Neural cell (in vitro differentiated cells): Measurements from ENCODE around the gene SLAIN1. TPM values are rescaled to one million over a fixed set of nuclear protein-coding genes. Genes with fewer than 3 reads are reported as not detected.

Source experiments
- H2AFZ ChIP-seq: fragments of 200-600, 300-800 bp; sonication (generic), shearing (Covaris generic); 2 replicates; pipeline ENCODE4 v1.6.0; 2014; ENCODE audit warnings: low read depth, mild to moderate bottlenecking, antibody characterized with exemption, low read length, moderate library complexity
- H3F3A ChIP-seq: fragments of 200-600 bp; shearing (Covaris generic); 2 replicates; pipeline ENCODE4 v1.6.1; 2016; ENCODE audit warnings: mild to moderate bottlenecking, moderate library complexity, mixed read lengths, antibody characterized with exemption, low read length; ENCODE audit not compliant: insufficient read depth, poor library complexity, severe bottlenecking
- H3K27ac ChIP-seq: fragments of 200-600, 300-800 bp; sonication (generic), shearing (Covaris generic); 2 replicates; pipeline ENCODE4 v1.5.1; 2014; ENCODE audit warnings: mild to moderate bottlenecking, low read length, moderate library complexity
- H3K27me3 ChIP-seq: fragments of 300-800, 200-600 bp; sonication (generic), shearing (Covaris generic); 2 replicates; pipeline ENCODE4 v1.6.0; 2014; ENCODE audit warnings: mild to moderate bottlenecking, low read depth, low read length, moderate library complexity; ENCODE audit not compliant: insufficient read depth
- H3K36me3 ChIP-seq: fragments of 300-800, 200-600 bp; sonication (generic), shearing (Covaris generic); 2 replicates; pipeline ENCODE4 v1.5.1; 2014; ENCODE audit warnings: mild to moderate bottlenecking, antibody characterized with exemption, low read length, moderate library complexity; ENCODE audit not compliant: insufficient read depth
- H3K4me2 ChIP-seq: fragments of 300-800, 200-600 bp; sonication (generic), shearing (Covaris generic); 2 replicates; pipeline ENCODE4 v1.6.0; 2014; ENCODE audit warnings: mild to moderate bottlenecking, low read length
- H3K4me3 ChIP-seq: fragments of 300-800, 200-600 bp; sonication (generic), shearing (Covaris generic); 2 replicates; pipeline ENCODE4 v1.5.1; 2014; ENCODE audit warnings: mild to moderate bottlenecking, low read length, moderate library complexity
- H3K79me2 ChIP-seq: fragments of 200-600 bp; shearing (Covaris generic); replicated peaks from 2 replicates; pipeline ENCODE4 v1.6.0; 2014; ENCODE audit warnings: mild to moderate bottlenecking, low read length, moderate library complexity; ENCODE audit not compliant: insufficient read depth
- H3K9ac ChIP-seq: fragments of 300-800, 200-600 bp; sonication (generic), shearing (Covaris generic); 2 replicates; pipeline ENCODE4 v1.6.1; 2016; ENCODE audit warnings: mild to moderate bottlenecking, low read length, mixed read lengths
- H3K9me2 ChIP-seq: fragments of 200-600 bp; shearing (Covaris generic); 2 replicates; pipeline ENCODE4 v1.6.1; 2016; ENCODE audit warnings: mild to moderate bottlenecking, low read length, mixed read lengths; ENCODE audit not compliant: insufficient read depth
- H3K9me3 ChIP-seq: fragments of 200-600, 300-800 bp; sonication (generic), shearing (Covaris generic); 2 replicates; pipeline ENCODE4 v1.6.1; 2016; ENCODE audit warnings: mild to moderate bottlenecking, mixed run types, low read length, moderate library complexity, mixed read lengths
- H4K20me1 ChIP-seq: fragments of 200-600 bp; shearing (Covaris generic); 2 replicates; pipeline ENCODE4 v1.6.1; 2016; ENCODE audit warnings: mild to moderate bottlenecking, mixed run types; ENCODE audit not compliant: insufficient read depth
- EP300 ChIP-seq: fragments of 450-650 bp; conservative IDR thresholded peaks from 2 replicates; pipeline ENCODE4 v1.6.1; 2014; ENCODE audit warnings: antibody characterized with exemption, mild to moderate bottlenecking, moderate library complexity; ENCODE audit not compliant: poor library complexity, severe bottlenecking
- EZH2 ChIP-seq: fragments of 200-600, 300-800 bp; shearing (Covaris generic), sonication (generic); IDR thresholded peaks from 2 replicates; pipeline ENCODE4 v1.6.1; 2014; ENCODE audit warnings: antibody characterized with exemption, low read length, borderline replicate concordance, mild to moderate bottlenecking; ENCODE audit not compliant: insufficient read depth, poor library complexity, severe bottlenecking
- MXI1 ChIP-seq: fragments of 450-650 bp; conservative IDR thresholded peaks from 2 replicates; pipeline ENCODE4 v1.6.1; 2014; ENCODE audit warnings: antibody characterized with exemption, mild to moderate bottlenecking; ENCODE audit not compliant: poor library complexity, severe bottlenecking
- POLR2AphosphoS5 ChIP-seq: IDR thresholded peaks from 2 replicates; pipeline ENCODE4 v1.6.1; 2012
- RAD21 ChIP-seq: fragments of 450-650 bp; conservative IDR thresholded peaks from 2 replicates; pipeline ENCODE4 v1.6.1; 2014; ENCODE audit warnings: antibody characterized with exemption, mild to moderate bottlenecking, moderate library complexity
- SMC3 ChIP-seq: fragments of 450-650 bp; conservative IDR thresholded peaks from 2 replicates; pipeline ENCODE4 v1.6.1; 2014; ENCODE audit warnings: antibody characterized with exemption, mild to moderate bottlenecking, moderate library complexity; ENCODE audit not compliant: poor library complexity
- TAF1 ChIP-seq: IDR thresholded peaks from 2 replicates; pipeline ENCODE4 v1.6.1; 2012; ENCODE audit warnings: low read depth
- polyA plus RNA-seq: library from polyadenylated mRNA; depleted of rRNA; stranded (reverse); fragments of >200 nt; gene quantifications from 2 replicates; pipeline ENCODE4 v1.2.3, GENCODE V29; 2014
- TF ChIP-seq, protein P1 (sequence below): fragments of 450-650 bp; IDR thresholded peaks from 2 replicates; pipeline ENCODE4 v1.5.1; 2014; ENCODE audit warnings: antibody characterized with exemption, mild to moderate bottlenecking, moderate library complexity; ENCODE audit not compliant: poor library complexity, severe bottlenecking
- TF ChIP-seq, protein P2 (sequence below): IDR thresholded peaks from 2 replicates; pipeline ENCODE4 v1.6.1; 2012; ENCODE audit warnings: borderline replicate concordance

Gene SLAIN1
- polyA plus RNA-seq, 1 donor from 2014 or later = 155 TPM

DNA sequence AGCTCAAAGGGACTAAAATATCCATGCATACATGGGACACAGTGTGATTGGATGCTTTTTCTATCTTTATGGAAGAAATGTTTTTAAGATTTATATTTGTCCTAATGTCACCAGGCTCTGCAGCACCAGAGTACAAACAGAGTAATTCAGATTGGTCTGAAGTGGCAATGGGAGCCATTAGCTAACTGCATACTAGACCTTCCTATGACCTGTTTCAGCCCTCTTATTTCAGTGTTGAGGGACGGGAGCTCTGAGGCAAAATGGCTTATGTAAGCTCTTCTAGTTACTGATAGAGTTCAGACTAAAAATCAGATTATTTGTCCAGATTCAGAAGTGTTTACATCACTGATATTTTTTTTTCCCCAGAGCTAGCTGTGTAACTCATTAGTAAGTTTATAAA is 4.9 kb downstream of the SLAIN1 start:
- no peak overlapping the region for H2AFZ ChIP-seq
- no peaks in the 10 kb centered on the region for H3F3A ChIP-seq
- H3K36me3 ChIP-seq = peaks cover 3% of the 10 kb centered on the region
- no peaks in the 10 kb centered on the region for H3K27me3 ChIP-seq
- TF ChIP-seq POLR2AphosphoS5 (no peak), EZH2 (no peak), SMC3 (no peak), MXI1 (no peak), RAD21 (no peak), TAF1 (no peak), EP300 (no peak)
- TF ChIP-seq, protein P1, sequence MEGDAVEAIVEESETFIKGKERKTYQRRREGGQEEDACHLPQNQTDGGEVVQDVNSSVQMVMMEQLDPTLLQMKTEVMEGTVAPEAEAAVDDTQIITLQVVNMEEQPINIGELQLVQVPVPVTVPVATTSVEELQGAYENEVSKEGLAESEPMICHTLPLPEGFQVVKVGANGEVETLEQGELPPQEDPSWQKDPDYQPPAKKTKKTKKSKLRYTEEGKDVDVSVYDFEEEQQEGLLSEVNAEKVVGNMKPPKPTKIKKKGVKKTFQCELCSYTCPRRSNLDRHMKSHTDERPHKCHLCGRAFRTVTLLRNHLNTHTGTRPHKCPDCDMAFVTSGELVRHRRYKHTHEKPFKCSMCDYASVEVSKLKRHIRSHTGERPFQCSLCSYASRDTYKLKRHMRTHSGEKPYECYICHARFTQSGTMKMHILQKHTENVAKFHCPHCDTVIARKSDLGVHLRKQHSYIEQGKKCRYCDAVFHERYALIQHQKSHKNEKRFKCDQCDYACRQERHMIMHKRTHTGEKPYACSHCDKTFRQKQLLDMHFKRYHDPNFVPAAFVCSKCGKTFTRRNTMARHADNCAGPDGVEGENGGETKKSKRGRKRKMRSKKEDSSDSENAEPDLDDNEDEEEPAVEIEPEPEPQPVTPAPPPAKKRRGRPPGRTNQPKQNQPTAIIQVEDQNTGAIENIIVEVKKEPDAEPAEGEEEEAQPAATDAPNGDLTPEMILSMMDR = no peak
- TF ChIP-seq, protein P2, sequence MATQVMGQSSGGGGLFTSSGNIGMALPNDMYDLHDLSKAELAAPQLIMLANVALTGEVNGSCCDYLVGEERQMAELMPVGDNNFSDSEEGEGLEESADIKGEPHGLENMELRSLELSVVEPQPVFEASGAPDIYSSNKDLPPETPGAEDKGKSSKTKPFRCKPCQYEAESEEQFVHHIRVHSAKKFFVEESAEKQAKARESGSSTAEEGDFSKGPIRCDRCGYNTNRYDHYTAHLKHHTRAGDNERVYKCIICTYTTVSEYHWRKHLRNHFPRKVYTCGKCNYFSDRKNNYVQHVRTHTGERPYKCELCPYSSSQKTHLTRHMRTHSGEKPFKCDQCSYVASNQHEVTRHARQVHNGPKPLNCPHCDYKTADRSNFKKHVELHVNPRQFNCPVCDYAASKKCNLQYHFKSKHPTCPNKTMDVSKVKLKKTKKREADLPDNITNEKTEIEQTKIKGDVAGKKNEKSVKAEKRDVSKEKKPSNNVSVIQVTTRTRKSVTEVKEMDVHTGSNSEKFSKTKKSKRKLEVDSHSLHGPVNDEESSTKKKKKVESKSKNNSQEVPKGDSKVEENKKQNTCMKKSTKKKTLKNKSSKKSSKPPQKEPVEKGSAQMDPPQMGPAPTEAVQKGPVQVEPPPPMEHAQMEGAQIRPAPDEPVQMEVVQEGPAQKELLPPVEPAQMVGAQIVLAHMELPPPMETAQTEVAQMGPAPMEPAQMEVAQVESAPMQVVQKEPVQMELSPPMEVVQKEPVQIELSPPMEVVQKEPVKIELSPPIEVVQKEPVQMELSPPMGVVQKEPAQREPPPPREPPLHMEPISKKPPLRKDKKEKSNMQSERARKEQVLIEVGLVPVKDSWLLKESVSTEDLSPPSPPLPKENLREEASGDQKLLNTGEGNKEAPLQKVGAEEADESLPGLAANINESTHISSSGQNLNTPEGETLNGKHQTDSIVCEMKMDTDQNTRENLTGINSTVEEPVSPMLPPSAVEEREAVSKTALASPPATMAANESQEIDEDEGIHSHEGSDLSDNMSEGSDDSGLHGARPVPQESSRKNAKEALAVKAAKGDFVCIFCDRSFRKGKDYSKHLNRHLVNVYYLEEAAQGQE = no peak
- H3K9me2 ChIP-seq = no peaks in the 10 kb centered on the region
- no peak overlapping the region for H3K4me2 ChIP-seq
- H4K20me1 ChIP-seq = peaks cover 15% of the 10 kb centered on the region
- no peak overlapping the region for H3K27ac ChIP-seq
- no peak overlapping the region for H3K4me3 ChIP-seq
- H3K9me3 ChIP-seq = peaks cover 1% of the 10 kb centered on the region
- H3K79me2 ChIP-seq = peaks cover 72% of the 10 kb centered on the region
- H3K9ac ChIP-seq = no peak overlapping the region

DNA sequence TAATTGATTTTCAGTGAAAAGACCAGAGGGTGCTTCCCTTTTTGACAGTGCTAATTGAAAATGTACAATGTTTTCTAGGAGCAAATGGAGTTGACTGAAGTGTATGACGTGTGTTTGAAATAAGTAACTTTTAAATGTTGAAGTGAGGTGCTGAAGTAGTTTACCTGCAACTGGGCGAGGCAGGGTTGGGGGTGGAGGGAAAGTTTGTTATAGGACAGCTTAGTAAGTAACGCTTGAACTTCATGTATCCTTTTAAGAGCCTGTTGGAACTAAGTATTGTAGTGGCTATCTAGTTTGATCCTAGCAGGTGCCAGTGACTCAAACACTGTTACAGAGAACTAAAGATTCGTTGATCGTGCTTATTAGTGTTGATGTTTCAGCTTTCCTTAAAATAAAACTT is 5.9 kb downstream of the SLAIN1 start:
- no peaks in the 10 kb centered on the region for H3K27me3 ChIP-seq
- H3F3A ChIP-seq = no peaks in the 10 kb centered on the region
- peaks cover 15% of the 10 kb centered on the region for H4K20me1 ChIP-seq
- H3K4me2 ChIP-seq = no peak overlapping the region
- H3K36me3 ChIP-seq = peaks cover 11% of the 10 kb centered on the region
- peaks cover 75% of the 10 kb centered on the region for H3K79me2 ChIP-seq
- no peaks in the 10 kb centered on the region for H3K9me2 ChIP-seq
- H3K9me3 ChIP-seq = peaks cover 11% of the 10 kb centered on the region
- no peak overlapping the region for H3K27ac ChIP-seq
- TF ChIP-seq POLR2AphosphoS5 (no peak), SMC3 (no peak)
- TF ChIP-seq, protein P1 = no peak
- H3K4me3 ChIP-seq = peak overlapping the region; percentile 1
- no peak overlapping the region for H2AFZ ChIP-seq
- no peak overlapping the region for H3K9ac ChIP-seq
